HG03354 (cell line): ENCODE results near the gene PHETA1.
"Not testable (repeated sequence)": the region's sequence is repeated elsewhere in the genome, so short reads cannot be mapped to it uniquely, and the experiment has no call there.

ENCODE experiments used
- ATAC-seq: cut with Tn5 transposase; IDR thresholded peaks from one replicate; pipeline ENCODE4 v1.9.1; 2021; ENCODE audit warnings: mild to moderate bottlenecking; ENCODE audit not compliant: unreplicated experiment, poor library complexity, severe bottlenecking

The PHETA1 gene

DNA sequence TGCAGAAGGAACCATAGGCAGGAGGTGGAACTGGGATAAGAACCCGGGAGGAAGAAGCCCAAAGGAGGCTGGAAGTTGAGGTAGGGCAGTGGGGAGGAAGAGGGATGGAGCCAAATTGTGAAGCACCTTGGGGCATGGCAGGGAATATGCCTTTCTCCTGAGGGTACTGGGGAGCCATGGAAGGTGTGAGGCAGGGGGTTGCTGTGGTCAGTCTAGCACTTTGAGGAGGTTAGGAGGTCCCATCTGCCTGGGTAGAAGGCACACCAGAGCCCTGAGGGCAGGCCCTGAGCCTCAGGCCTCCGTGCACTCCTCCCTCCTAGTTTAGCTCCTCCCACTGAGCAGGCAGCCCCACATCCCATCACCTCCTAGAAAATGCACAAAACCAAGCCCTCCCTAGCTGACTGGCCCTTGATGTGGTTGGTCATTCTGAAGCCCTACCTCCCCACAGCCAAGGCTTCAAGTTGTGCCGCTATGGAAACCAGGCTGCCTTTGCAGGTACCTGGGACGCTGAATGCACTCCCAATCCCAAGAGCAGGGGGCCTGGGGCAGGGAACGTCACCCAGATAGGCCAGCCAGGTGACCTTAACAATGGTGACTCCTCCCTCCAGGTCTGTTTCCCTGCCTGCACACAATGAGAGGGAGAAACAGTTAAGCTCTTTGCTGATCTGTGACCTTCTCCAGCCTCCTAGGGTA lies 15.1 kb downstream of the PHETA1 start:
- ATAC-seq, result no peak

DNA sequence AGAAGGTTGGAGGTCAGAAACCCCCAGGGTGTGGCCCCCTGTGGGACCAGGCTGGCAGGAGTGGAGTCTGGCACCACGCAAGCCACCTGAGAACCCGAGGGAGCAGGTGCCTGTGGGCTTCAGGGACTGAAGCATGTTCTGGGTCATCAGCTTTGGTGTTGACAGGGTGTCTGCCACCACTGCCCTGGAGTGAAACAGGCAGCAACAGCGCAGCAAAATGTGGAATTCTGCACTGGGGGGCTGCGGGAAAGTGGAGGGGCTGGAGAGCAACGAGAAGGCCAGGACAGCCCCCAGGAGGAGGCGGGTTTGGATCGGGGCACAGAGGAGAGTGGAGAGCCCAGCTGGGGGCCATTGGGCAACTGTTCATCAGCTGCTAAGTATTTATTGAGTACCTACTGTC lies 15.9 kb downstream of the PHETA1 start:
- ATAC-seq, result no peak

DNA sequence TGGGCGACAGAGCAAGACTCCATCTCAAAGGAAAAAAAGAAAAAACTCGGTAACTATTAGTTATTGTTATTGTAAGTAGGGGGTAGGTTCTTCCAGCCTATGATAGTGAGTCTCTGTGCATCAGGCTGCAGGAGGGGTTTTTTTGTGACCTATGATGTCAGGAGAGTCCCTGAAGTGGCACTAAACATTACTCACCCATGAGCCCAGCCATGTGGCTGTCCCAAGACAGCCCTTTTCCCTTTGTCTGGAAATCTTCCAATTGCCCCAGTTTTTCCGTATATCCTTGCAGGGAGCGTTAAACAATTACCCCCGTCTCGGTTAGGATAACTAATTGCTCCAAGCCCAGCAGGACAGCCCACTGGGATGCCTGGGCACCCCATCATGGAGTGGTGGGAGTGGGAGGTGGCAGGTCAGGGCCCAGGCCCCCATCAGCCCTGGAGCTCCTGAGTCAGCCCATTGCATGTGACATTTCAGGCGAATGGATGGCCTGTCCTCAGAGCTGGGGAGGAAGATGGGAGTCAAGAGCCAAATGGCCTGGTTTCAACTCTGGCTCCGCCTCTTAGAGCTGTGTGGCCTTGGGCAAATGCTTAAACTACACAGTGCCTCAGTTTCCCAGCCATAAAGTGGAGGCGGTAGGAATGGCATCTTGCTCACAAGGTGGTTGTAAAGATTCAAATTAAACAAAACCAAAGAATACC lies 16.4 kb downstream of the PHETA1 start:
- ATAC-seq, result no peak

DNA sequence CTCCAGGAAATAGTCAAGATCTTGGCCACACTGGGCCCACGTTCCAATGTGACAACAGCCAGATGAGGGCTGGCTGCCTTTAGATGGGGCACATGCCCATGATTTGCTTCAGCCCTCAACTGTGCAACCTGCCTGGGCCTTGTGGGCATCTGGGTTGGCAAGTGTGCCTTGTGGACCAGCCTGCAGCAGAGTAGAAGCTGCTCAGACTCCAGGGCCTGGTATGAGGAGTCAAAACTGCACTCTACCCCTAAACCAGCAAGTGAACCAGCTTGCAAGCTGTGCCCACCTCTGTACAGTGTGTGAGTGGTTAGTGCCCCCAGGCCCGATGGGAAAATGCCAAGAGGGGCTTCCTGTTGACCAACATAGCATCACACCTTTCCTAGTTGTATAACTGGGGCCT lies 17.9 kb downstream of the PHETA1 start:
- ATAC-seq, result no peak

DNA sequence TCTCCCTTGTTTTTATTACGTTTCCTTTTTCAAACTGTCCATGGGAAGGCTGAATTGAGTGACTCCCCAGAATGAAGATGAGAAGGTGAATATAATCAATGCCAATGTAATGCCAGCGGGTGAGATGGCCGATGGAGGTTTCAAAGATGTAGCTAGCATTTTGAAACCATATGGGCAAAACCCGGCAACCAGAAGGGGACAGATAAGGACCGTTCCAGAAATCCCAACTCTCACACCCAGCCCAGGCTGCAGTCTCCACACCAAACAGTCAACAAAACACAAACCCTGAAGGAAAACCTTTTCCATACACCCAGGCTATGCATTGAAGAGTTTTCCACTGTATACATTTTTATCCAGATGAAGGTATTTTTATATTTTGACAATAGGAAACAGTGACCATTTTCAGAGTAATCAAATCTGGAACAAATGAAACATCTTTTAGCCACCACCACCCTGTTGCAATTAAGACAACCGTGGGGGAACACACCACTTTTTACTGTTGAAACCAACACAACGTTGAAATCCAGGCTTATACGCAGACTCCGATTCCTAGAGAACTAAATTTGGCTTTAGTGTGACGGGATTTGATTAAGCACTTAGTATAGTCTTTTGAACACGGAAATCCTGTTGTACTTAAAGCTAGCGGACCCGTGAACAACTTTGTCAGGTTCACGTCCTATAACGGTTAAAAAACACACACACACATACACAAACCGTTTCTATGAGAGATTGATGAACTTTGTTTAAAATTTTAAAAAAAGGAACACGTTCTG lies 19.0 kb downstream of the PHETA1 start:
- no peak for ATAC-seq

DNA sequence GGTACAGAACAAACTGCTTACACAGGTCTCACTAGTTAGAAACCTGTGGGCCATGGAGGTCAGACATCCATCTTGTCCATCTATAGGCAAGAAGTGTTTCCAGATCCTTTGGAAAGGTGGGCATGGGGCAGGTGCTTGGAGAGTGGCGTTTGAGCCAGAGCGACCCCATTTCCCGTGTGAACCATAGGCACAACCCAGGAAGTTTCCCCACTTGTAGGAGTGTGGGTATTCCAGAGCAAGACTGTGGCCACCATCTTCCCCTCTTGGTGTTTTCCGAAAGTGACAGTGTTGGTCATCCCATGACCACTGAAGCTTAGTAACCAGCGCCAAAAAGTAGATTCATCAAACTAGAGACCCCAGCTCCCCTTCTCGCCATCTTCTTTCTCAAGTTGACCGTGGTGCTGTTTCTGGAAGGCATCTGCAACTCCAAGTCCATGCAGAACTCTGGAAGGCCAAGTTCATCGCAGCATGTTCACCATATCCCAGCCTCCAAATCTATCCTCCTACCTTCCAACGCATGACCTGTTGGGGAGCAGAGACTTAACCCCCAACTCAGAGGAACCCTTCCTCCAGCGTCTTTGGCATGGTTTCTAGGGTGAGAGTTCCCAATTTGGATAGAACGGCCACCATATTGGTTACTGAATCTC lies 19.7 kb downstream of the PHETA1 start:
- no peak for ATAC-seq

DNA sequence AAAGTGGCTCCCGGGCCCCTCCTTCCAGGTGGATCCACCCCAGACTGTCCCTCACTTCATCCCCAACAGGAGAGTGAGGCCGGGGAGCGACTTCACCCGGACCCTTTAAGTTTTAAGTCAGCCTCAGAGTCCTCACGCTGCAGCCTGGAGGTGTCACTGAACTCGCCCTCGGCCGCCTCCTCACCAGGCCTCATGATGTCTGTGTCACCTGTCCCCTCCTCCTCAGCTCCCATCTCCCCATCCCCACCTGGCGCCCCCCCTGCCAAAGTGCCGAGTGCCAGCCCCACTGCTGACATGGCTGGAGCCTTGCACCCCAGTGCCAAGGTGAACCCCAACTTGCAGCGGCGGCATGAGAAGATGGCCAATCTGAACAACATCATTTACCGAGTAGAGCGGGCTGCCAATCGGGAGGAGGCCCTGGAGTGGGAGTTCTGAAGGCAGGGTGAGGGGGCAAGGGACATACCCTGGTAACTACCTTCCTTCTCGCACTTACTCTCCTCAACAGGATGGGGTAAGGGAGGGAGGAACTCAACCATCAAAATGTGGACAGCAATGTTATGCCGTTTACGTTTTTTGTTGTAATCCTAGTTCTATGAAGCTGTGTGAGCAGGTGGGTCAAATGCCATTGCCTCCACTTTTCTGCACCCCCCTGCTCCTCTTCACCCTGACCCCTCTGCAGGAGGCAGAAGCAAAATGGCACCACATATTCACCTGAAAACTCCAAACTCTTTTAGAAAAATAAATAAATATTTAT lies 20.8 kb downstream of the PHETA1 start:
- no peak for ATAC-seq

DNA sequence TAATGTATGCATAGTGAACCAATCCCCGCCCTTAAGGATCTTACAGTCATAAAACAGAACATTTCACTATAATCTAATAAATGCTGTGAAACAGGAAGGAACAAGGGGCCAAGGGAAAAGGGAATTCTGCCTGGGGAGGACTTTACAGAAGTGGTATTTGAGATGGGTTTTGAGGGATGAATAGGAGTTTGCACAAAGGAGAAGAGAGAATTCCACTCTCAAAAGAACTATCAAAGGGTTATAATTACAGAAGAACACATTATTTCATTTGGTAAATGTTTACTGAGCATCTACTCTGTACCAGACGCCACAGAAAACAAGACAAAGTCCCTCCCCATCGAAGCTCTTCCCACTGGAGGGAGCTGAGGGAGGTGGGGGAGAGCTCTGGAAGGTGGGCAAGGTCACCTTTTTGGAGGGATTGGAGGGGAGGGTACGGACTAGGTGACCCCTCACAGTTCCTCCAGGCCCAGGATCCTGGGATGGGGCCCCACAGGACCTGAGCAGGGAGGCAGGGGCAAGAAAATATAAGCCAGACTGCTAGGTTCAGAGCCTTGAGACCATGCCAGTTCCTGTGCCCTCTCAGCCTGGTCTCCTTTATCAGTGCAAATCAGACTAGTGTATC lies 24.5 kb downstream of the PHETA1 start:
- no peak for ATAC-seq

DNA sequence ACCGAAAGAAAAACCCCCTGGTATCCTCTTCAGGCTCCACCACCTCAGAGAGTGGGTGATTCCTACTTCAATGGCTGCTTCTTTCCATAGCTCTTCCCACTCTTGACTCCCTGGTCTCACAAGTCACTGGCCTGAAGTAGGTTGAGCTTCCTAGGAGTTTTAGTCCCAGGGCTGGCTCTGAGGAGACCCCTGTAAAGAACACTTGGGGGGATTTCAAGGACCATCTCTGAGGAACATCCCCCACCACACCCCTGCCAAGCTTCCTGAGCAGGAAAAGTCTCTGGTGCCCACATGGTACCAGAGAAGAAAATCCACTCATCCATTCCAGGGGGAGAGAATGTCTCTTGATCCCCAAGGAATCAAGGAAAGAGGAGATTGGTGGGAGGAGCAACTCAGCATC lies 25.7 kb downstream of the PHETA1 start:
- ATAC-seq, result no peak

DNA sequence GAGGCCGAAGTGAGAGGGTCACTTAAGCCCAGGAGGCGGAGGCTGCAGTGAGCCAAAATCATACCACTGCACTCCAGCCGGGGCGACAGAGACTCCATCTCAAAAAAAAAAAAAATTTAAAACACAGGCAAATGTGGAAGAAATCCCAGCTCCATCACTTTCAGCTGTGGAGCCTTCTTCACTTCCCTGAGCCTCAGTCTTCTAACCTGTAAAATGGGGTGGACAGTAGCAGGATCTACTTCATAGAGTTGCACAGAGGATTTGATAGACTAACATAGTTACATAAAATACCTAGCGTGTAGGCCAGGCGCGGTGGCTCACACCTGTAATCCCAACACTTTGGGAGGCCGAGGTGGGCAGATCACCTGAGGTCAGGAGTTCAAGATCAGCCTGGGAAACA lies 26.5 kb downstream of the PHETA1 start:
- no peak for ATAC-seq

DNA sequence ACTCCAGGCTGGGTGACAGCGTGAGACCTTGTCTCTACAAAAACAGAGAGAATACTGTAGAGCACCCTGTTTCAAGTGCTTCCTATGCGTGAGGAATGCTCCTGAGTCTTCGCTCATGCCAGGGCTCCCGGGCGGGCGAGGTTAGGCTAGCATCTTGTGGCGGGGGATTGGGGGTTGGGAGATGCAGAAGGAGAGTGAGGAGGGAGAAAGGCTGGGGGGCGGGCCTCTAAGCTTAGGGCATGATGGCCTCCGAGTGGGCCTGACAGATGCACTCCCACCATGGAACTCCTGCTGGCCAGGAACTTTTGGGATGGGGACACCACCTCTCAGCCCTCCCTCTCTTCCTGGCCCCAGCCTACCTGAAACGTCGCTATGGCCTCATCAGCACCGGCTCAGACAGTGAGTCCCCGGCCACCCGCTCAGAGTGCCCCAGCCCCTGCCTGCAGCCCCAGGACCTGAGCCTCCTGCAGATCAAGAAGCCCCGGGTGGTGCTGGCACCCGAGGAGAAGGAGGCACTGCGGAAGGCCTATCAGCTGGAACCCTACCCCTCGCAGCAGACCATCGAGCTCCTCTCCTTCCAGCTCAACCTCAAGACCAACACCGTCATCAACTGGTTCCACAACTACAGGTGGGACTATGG lies 27.3 kb downstream of the PHETA1 start:
- ATAC-seq, result no peak

DNA sequence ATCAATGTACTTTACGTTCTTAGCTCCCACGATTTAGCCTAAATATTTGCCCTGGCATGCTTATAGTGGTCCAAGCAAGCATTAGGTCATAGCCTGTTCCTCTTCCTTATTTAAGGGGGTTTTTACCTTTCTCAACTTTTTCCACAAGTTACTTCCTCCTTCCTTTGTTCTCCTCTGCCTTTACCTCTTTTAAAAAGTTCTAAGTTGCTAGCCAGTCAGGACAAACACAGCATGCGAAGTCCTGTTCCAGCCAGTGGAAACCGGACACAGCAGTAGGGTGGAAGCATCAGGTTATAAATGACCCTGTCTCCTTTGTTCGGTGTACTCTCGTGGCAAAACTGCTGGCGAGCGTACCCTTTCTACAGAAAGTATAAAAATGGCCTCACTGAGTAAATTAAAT lies 28.2 kb downstream of the PHETA1 start:
- not testable (repeated sequence) for ATAC-seq

DNA sequence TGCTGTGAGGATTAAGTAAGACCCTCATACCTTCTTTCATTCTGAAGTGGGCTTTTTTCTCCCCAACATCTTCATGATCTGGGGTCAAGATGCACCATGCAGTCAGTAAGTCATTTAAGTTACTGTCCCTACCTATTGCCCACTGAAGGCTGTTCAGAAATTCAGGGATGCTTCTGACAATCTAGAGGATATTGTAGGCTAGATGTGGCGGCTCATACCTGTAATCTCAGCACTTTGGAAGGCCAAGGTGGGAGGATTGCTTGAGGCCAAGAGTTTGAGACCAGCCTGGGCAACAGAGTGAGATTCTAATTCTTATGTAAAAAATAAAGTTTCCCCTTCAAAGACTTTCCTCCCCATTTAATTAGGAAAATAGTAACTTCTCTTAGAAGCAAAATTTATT lies 28.7 kb downstream of the PHETA1 start:
- no peak for ATAC-seq

DNA sequence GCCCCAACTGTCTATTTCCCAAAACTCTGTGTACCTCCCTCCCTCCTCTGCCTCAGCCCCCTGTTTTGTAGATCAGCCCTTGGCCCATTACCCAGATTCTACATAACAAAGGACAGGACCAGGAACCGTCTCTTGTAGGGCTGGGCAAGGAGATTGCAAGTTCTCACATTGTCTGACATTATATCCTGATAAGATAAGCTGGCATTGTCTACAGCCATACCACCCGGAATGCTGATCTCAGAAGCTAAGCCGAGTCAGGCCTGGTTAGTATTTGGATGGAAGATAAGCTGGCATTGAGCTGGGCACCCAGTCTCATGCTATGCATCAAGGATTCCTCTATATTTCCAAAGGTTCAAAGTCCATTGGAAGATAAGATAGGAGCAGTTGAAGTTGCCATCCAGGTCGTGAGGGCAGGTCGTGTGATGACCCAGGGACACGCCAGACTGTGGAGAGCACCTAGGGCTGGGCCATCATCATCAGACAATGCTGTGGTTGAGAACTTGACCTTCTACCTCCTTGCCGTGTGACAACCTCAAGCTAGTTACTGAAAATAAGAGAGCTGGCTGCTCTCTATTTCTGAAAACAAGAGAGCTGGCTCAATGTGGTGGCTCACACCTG lies 29.5 kb downstream of the PHETA1 start:
- ATAC-seq, result no peak

DNA sequence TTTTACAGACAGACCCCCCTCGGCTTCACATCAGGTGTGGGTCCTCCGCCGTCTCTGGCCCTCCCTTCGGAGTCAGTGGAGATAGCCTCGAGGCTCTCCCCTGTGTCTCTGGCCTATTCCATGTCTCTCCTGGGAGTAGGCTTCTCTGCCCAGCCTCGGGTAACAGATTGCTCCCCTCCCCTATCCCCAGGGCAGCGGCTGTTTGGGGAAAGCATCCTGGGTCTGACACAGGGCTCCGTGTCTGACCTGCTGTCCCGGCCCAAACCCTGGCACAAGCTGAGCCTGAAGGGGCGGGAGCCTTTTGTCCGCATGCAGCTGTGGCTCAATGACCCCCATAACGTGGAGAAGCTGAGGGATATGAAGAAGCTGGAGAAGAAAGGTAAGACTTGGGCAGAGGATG lies 30.8 kb downstream of the PHETA1 start:
- ATAC-seq, result no peak

DNA sequence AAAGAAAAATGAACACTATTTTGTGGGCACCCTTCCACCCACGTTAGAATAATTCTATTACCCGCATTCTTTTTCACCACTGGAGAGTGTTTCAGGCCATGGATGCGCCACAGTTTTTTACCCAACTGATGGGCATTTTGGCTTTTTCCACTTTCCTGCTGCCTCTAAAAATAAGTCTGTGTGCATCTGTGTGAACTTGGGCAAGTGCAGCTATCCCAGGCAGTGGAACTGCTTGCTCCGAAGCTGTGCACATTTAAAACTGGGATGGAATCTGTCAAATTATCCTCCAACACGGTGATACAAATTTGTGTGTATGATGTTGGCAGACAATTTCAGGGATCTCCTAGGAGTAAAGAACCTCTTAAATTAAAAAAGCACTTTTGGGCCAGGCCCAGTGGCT lies 31.5 kb downstream of the PHETA1 start:
- no peak for ATAC-seq

DNA sequence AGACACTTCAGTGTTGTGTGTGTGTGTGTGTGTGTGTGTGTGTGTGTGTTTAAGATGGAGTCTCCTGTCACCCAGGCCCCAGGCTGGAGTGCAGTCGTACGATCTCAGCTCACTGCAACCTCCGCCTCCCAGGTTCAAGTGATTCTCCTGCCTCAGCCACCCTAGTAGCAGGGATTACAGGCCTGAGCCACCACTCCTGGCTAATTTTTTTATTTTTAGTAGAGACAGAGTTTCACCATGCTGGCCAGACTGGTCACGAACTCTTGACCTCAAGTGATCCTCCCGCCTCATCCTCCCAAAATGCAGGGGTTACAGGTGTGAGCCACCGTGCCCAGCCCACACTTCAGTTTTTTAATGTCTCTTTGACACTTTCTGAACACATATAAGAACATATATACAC lies 32.5 kb downstream of the PHETA1 start:
- not testable (repeated sequence) for ATAC-seq

DNA sequence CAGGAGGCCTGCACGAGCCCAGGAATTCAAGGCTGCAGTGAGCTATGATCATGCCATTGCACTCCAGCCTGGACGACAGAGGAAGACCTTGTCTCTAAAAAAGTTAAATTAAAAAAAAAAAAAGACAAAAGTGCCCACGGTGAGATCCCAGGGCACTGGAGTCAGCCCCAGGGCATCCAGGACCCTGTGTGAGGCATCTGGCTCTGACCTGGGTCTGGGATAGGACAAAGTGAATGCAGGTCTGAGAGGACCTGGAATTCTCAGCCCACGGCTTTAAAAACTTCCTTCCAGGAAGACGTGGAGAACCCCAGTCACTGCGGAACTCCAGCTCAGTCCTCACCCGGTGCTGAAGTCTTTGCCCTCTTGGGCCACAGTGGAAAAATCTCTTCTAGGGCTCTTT lies 33.1 kb downstream of the PHETA1 start:
- no peak for ATAC-seq
